PFSK-1 (cell line): ENCODE measurements around the gene AKT1.

Source experiments
- FOXP2 ChIP-seq: optimal IDR thresholded peaks from 2 replicates; pipeline ENCODE3; 2011; ENCODE audit warnings: borderline replicate concordance, control low read depth, inconsistent platforms; ENCODE audit not compliant: insufficient read depth; ENCODE audit errors: extremely low read length, extremely low read depth
- POLR2AphosphoS5 ChIP-seq: IDR thresholded peaks from 2 replicates; pipeline ENCODE4 v1.6.1; 2012; ENCODE audit warnings: low read depth, mild to moderate bottlenecking, control low read depth, low read length, moderate library complexity
- SIN3A ChIP-seq: IDR thresholded peaks from 2 replicates; pipeline ENCODE4 v1.6.1; 2012; ENCODE audit warnings: mild to moderate bottlenecking, low read length, moderate library complexity, borderline replicate concordance; ENCODE audit not compliant: insufficient read depth
- TAF1 ChIP-seq: IDR thresholded peaks from 2 replicates; pipeline ENCODE4 v1.6.1; 2012; ENCODE audit warnings: low read length, control low read depth, borderline replicate concordance; ENCODE audit not compliant: insufficient read depth
- TF ChIP-seq, protein P1 (sequence below), 2 experiments: IDR thresholded peaks; 2 replicates each; pipeline versions ENCODE4 v1.6.1 to v1.8.0; 2011 to 2012; ENCODE audit warnings: low read depth in 2 of 2, low read length in 2 of 2, control low read depth in 1 of 2, inconsistent platforms in 1 of 2, mild to moderate bottlenecking in 1 of 2, moderate library complexity in 1 of 2; ENCODE audit not compliant: insufficient read depth in 1 of 2

DNA sequence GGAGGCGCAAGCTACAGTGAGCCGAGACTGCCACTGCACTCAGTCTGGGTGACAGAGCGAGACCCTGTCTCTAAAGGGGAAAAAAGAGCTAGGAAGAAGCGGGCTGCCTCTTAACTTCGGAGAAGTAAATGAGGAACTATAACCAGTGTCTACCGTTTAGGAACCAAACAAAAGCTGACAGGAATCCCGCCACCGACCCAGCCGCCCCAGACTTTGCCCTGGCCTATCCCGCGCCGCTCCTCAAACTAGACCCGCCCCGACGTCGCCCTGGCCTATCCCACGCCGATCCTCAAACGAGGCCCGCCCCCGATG is 43.2 kb downstream of the AKT1 start:
- no peak for TF ChIP-seq POLR2AphosphoS5
- no peak for TF ChIP-seq TAF1
- TF ChIP-seq, protein P1, sequence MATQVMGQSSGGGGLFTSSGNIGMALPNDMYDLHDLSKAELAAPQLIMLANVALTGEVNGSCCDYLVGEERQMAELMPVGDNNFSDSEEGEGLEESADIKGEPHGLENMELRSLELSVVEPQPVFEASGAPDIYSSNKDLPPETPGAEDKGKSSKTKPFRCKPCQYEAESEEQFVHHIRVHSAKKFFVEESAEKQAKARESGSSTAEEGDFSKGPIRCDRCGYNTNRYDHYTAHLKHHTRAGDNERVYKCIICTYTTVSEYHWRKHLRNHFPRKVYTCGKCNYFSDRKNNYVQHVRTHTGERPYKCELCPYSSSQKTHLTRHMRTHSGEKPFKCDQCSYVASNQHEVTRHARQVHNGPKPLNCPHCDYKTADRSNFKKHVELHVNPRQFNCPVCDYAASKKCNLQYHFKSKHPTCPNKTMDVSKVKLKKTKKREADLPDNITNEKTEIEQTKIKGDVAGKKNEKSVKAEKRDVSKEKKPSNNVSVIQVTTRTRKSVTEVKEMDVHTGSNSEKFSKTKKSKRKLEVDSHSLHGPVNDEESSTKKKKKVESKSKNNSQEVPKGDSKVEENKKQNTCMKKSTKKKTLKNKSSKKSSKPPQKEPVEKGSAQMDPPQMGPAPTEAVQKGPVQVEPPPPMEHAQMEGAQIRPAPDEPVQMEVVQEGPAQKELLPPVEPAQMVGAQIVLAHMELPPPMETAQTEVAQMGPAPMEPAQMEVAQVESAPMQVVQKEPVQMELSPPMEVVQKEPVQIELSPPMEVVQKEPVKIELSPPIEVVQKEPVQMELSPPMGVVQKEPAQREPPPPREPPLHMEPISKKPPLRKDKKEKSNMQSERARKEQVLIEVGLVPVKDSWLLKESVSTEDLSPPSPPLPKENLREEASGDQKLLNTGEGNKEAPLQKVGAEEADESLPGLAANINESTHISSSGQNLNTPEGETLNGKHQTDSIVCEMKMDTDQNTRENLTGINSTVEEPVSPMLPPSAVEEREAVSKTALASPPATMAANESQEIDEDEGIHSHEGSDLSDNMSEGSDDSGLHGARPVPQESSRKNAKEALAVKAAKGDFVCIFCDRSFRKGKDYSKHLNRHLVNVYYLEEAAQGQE (IDR thresholded peaks at IDR 0.05; ENCODE audit: insufficient read depth in 1 of 2, low read depth in 2 of 2, low read length in 2 of 2): no peak
- no peak for TF ChIP-seq FOXP2
- TF ChIP-seq SIN3A: no peak
